GM23338 (cell line): ENCODE measurements around the gene SIGLEC6. TPM values are rescaled to one million over a fixed set of nuclear protein-coding genes. Genes with fewer than 3 reads are reported as not detected.

ENCODE experiments used
- ATAC-seq: fragments of 200-7000 bp; cut with Tn5 transposase; 3 replicates; pipeline ENCODE4 v1.9.1; 2020
- DNase-seq: peaks from one replicate; pipeline ENCODE4 v3.0.0-alpha.2; 2015; ENCODE audit warnings: low spot score
- H2AFZ ChIP-seq: fragments of 200-600 bp; sonication (generic); 2 replicates; pipeline ENCODE4 v1.8.0; 2016; ENCODE audit warnings: antibody characterized with exemption, mild to moderate bottlenecking, moderate library complexity
- H3F3A ChIP-seq: fragments of 200-600 bp; sonication (generic); replicated peaks from 2 replicates; pipeline ENCODE4 v1.8.0; 2017; ENCODE audit warnings: antibody characterized with exemption, mixed run types, low read depth
- H3K27ac ChIP-seq: fragments of 200-600 bp; sonication (generic); 2 replicates; pipeline ENCODE4 v1.6.1; 2016; ENCODE audit warnings: low read depth
- H3K27me3 ChIP-seq: fragments of 200-600 bp; sonication (generic); 2 replicates; pipeline ENCODE4 v1.8.0; 2016; ENCODE audit warnings: mild to moderate bottlenecking, mixed run types, moderate library complexity; ENCODE audit not compliant: insufficient read depth
- H3K36me3 ChIP-seq: fragments of 200-600 bp; sonication (generic); 2 replicates; pipeline ENCODE4 v1.8.0; 2016; ENCODE audit warnings: mild to moderate bottlenecking; ENCODE audit not compliant: insufficient read depth
- H3K4me1 ChIP-seq: fragments of 200-600 bp; sonication (generic); 2 replicates; pipeline ENCODE4 v1.8.0; 2016; ENCODE audit warnings: mild to moderate bottlenecking, moderate library complexity; ENCODE audit not compliant: insufficient read depth
- H3K4me2 ChIP-seq: fragments of 200-600 bp; sonication (generic); 2 replicates; pipeline ENCODE4 v1.7.1; 2017; ENCODE audit warnings: mixed run types
- H3K4me3 ChIP-seq: fragments of 200-600 bp; sonication (generic); 2 replicates; pipeline ENCODE4 v1.6.1; 2016; ENCODE audit warnings: mixed run types
- H3K79me2 ChIP-seq: fragments of 200-600 bp; sonication (generic); replicated peaks from 2 replicates; pipeline ENCODE4 v1.8.0; 2017; ENCODE audit warnings: mild to moderate bottlenecking; ENCODE audit not compliant: insufficient read depth
- H3K9me2 ChIP-seq: fragments of 200-600 bp; sonication (generic); 2 replicates; pipeline ENCODE4 v1.8.0; 2017; ENCODE audit not compliant: insufficient read depth
- H4K20me1 ChIP-seq: fragments of 200-600 bp; sonication (generic); replicated peaks from 2 replicates; pipeline ENCODE4 v1.8.0; 2017; ENCODE audit warnings: mild to moderate bottlenecking; ENCODE audit not compliant: insufficient read depth
- H3K27ac Mint-ChIP-seq: 2 replicates; pipeline ENCODE4 v1.8.0; 2020; ENCODE audit warnings: inconsistent platforms, mild to moderate bottlenecking, moderate library complexity, mixed read lengths
- H3K27me3 Mint-ChIP-seq: 3 replicates; pipeline ENCODE4 v1.8.0; 2022; ENCODE audit warnings: low read depth, mild to moderate bottlenecking, moderate library complexity, mixed read lengths, inconsistent platforms; ENCODE audit not compliant: insufficient read depth, poor library complexity
- H3K36me3 Mint-ChIP-seq: 3 replicates; pipeline ENCODE4 v1.8.0; 2021; ENCODE audit warnings: low read depth, mild to moderate bottlenecking, inconsistent platforms, moderate library complexity, mixed read lengths
- H3K4me1 Mint-ChIP-seq: 3 replicates; pipeline ENCODE4 v1.8.0; 2020; ENCODE audit warnings: mild to moderate bottlenecking, inconsistent platforms, mixed read lengths
- H3K4me3 Mint-ChIP-seq: 3 replicates; pipeline ENCODE4 v1.8.0; 2021; ENCODE audit warnings: moderate library complexity, mild to moderate bottlenecking, inconsistent platforms, mixed read lengths
- H3K9me3 Mint-ChIP-seq: 3 replicates; pipeline ENCODE4 v1.8.0; 2020; ENCODE audit warnings: moderate library complexity, mild to moderate bottlenecking, inconsistent platforms, mixed read lengths
- CREB1 ChIP-seq: fragments of 250-450 bp; sonication (Bioruptor Pico); IDR thresholded peaks from 2 replicates; pipeline ENCODE4 v1.5.0; 2020; ENCODE audit warnings: low read depth, mild to moderate bottlenecking, moderate library complexity
- CTCF ChIP-seq, 2 experiments: fragments of 200-600 bp in 1 of 2; sonication (generic) in 1 of 2; conservative IDR thresholded peaks; 2 replicates each; pipeline versions ENCODE4 v1.5.1 to v1.6.1; 2016 to 2017; ENCODE audit warnings: antibody characterized with exemption in 2 of 2, low read depth in 2 of 2, mild to moderate bottlenecking in 2 of 2, moderate library complexity in 1 of 2
- JUNB ChIP-seq: IDR thresholded peaks from one replicate; pipeline ENCODE4 v1.6.1; 2016; ENCODE audit warnings: antibody characterized with exemption; ENCODE audit not compliant: unreplicated experiment
- polyA plus RNA-seq: library from polyadenylated mRNA; unstranded; fragments of >200 nt; fragmentation: Nextera tagmentation; extraction: Ambion mirVana; gene quantifications from 2 replicates; pipeline ENCODE4 v1.2.1, GENCODE V29; 2016
- total RNA-seq: library from RNA; depleted of rRNA; stranded (reverse); fragments of >200 nt; shearing (Covaris generic); gene quantifications from 2 replicates; pipeline ENCODE4 v1.2.3, GENCODE V29; 2014
- TF ChIP-seq, protein P1 (sequence below): IDR thresholded peaks from one replicate; pipeline ENCODE4 v1.6.1; 2018; ENCODE audit warnings: antibody characterized with exemption; ENCODE audit not compliant: unreplicated experiment
- TF ChIP-seq, protein P2 (sequence below): IDR thresholded peaks from 2 replicates; pipeline ENCODE4 v1.6.1; 2016; ENCODE audit warnings: antibody characterized with exemption

SIGLEC6 gene
- total and polyA plus RNA-seq, 2 experiments from 2014 or later: 0.76 TPM; not detected in 1

DNA sequence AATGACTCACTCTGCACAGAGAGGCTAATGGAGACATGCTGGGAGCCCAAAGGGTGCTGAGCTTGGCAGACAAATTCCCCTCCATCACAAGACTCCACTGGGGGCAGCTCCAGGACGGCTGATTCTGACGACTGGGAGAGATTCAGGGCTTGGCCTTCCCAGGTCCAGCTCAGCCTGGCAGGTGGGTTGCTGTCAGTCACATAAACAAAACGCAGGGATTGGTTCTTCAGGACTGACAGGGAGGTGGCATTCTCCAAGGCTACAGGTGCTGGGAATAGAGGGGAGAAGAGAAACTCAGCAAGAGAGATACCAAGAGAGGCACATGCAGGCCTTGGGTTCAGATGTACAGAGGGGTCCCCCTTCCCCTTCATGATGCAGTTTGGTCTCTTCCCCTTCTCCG lies 28.9 kb upstream of the SIGLEC6 start (continued):
- TF ChIP-seq, protein P1, sequence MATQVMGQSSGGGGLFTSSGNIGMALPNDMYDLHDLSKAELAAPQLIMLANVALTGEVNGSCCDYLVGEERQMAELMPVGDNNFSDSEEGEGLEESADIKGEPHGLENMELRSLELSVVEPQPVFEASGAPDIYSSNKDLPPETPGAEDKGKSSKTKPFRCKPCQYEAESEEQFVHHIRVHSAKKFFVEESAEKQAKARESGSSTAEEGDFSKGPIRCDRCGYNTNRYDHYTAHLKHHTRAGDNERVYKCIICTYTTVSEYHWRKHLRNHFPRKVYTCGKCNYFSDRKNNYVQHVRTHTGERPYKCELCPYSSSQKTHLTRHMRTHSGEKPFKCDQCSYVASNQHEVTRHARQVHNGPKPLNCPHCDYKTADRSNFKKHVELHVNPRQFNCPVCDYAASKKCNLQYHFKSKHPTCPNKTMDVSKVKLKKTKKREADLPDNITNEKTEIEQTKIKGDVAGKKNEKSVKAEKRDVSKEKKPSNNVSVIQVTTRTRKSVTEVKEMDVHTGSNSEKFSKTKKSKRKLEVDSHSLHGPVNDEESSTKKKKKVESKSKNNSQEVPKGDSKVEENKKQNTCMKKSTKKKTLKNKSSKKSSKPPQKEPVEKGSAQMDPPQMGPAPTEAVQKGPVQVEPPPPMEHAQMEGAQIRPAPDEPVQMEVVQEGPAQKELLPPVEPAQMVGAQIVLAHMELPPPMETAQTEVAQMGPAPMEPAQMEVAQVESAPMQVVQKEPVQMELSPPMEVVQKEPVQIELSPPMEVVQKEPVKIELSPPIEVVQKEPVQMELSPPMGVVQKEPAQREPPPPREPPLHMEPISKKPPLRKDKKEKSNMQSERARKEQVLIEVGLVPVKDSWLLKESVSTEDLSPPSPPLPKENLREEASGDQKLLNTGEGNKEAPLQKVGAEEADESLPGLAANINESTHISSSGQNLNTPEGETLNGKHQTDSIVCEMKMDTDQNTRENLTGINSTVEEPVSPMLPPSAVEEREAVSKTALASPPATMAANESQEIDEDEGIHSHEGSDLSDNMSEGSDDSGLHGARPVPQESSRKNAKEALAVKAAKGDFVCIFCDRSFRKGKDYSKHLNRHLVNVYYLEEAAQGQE: no peak
- no peak for TF ChIP-seq CTCF (conservative IDR thresholded peaks at IDR 0.05; ENCODE audit: low read depth in 2 of 2)

DNA sequence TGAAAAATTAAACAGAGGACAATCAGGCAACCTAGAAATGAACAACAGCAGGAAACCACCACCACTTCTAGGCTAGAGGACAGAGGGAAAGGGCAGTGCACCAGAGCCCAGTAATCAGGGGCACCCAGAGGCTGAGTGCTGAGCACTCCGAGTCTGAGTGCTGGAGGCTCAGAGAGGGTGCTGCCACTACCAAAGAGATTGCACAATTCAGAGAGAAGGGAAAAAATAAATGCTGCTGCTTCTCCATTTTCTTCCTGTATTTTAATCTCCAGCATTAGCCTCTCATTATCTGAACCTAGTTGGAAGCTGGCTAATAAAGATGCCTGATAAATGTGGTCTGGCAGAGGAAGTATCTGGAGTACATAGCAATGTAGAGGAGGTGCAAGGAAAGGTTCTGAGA lies 27.8 kb upstream of the SIGLEC6 start:
- no peaks in the 10 kb centered on the region for H3K9me2 ChIP-seq
- peaks cover 1% of the 10 kb centered on the region for H3K27me3 Mint-ChIP-seq
- peaks cover 74% of the 10 kb centered on the region for H3K9me3 Mint-ChIP-seq
- no peaks in the 10 kb centered on the region for H3K4me1 ChIP-seq
- ATAC-seq (no peak), DNase-seq (no peak)
- no peaks in the 10 kb centered on the region for H3K36me3 ChIP-seq
- no peak overlapping the region for H3K27ac ChIP-seq
- H3K79me2 ChIP-seq: no peaks in the 10 kb centered on the region
- H3F3A ChIP-seq: no peaks in the 10 kb centered on the region
- no peak overlapping the region for H3K4me2 ChIP-seq
- H2AFZ ChIP-seq: no peak overlapping the region
- TF ChIP-seq, protein P1: no peak
- TF ChIP-seq CREB1 (CRISPR knock-in tag): no peak
- TF ChIP-seq JUNB: no peak
- TF ChIP-seq, protein P2, sequence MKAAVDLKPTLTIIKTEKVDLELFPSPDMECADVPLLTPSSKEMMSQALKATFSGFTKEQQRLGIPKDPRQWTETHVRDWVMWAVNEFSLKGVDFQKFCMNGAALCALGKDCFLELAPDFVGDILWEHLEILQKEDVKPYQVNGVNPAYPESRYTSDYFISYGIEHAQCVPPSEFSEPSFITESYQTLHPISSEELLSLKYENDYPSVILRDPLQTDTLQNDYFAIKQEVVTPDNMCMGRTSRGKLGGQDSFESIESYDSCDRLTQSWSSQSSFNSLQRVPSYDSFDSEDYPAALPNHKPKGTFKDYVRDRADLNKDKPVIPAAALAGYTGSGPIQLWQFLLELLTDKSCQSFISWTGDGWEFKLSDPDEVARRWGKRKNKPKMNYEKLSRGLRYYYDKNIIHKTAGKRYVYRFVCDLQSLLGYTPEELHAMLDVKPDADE: no peak
- no peaks in the 10 kb centered on the region for H4K20me1 ChIP-seq
- H3K4me1 Mint-ChIP-seq: no peaks in the 10 kb centered on the region
- H3K4me3 Mint-ChIP-seq: no peak overlapping the region
- no peak overlapping the region for H3K27ac Mint-ChIP-seq
- no peak overlapping the region for H3K4me3 ChIP-seq
- H3K27me3 ChIP-seq: no peaks in the 10 kb centered on the region
- H3K36me3 Mint-ChIP-seq: no peaks in the 10 kb centered on the region; the same call in 1 of the 3 replicates
